Gastrocnemius medialis (tissue), 4 donors: ENCODE measurements around the gene CPZ. TPM values are rescaled to one million over a fixed set of nuclear protein-coding genes. Genes with fewer than 3 reads are reported as not detected.

Experiments
- ATAC-seq, 2 donors: fragments of 150-250 bp; one replicate each; pipeline ENCODE4 v1.9.1; 2016
- DNase-seq, 2 donors: peaks; one replicate each; pipeline ENCODE4 v3.0.0-alpha.2; 2019
- H3K27ac ChIP-seq, 4 donors: fragments of 200-600 bp; sonication (generic); 1 replicate in 1 of 4; 2 replicates in 3 of 4; pipeline ENCODE4 v1.5.1; 2016 to 2018; ENCODE audit warnings: mild to moderate bottlenecking in 2 of 4, moderate library complexity in 1 of 4
- H3K27me3 ChIP-seq, 3 donors: fragments of 200-600 bp; sonication (generic) in 2 of 3; 1 replicate in 1 of 3; 2 replicates in 2 of 3; pipeline versions ENCODE4 v1.5.1 to v1.6.0; 2016 to 2019; ENCODE audit warnings: mild to moderate bottlenecking in 1 of 3, moderate library complexity in 1 of 3
- H3K36me3 ChIP-seq, 2 donors: fragments of 200-600 bp; sonication (generic) in 1 of 2; one replicate each; pipeline ENCODE4 v1.5.1; 2017 to 2018
- H3K4me1 ChIP-seq, 2 donors: fragments of 200-600 bp; sonication (generic) in 1 of 2; one replicate each; pipeline ENCODE4 v1.5.1; 2016 to 2017; ENCODE audit warnings: mild to moderate bottlenecking in 2 of 2
- H3K4me3 ChIP-seq, 4 donors: fragments of 200-600 bp; sonication (generic) in 3 of 4; 1 replicate in 1 of 4; 2 replicates in 3 of 4; pipeline ENCODE4 v1.5.1; 2016 to 2019; ENCODE audit warnings: mild to moderate bottlenecking in 2 of 4
- H3K9me3 ChIP-seq, 3 donors: fragments of 200-600 bp; sonication (generic) in 2 of 3; 1 replicate in 1 of 3; 2 replicates in 2 of 3; pipeline ENCODE4 v1.5.1; 2016 to 2019
- CTCF ChIP-seq, 5 experiments: fragments of 450-650 bp in 3 of 5; fragments of 200-600 bp in 2 of 5; sonication (generic) in 2 of 5; IDR thresholded peaks in 4 of 5; conservative IDR thresholded peaks in 1 of 5; 1 replicate in 4 of 5; 2 replicates in 1 of 5; pipeline ENCODE4 v1.5.1; 2016 to 2019; ENCODE audit warnings: antibody characterized with exemption in 5 of 5, mild to moderate bottlenecking in 3 of 5, moderate library complexity in 3 of 5
- POLR2A ChIP-seq, 2 donors: fragments of 450-650 bp; IDR thresholded peaks; one replicate each; pipeline ENCODE4 v1.6.1; 2017; ENCODE audit warnings: antibody characterized with exemption in 2 of 2, mild to moderate bottlenecking in 2 of 2, moderate library complexity in 2 of 2
- in situ Hi-C, 4 donors: fragments of 200-750 bp; cut with MboI; loops; one replicate each; pipeline versions ENCODE4 v1.15.0 to v1.8.0; 2017; ENCODE audit warnings: low sequenced_read_pairs in 4 of 4
- intact Hi-C: fragments of 100-400 bp; cut with DNase I; formaldehyde crosslinking; loops from one replicate; pipeline ENCODE4 v1.15.1; 2023; ENCODE audit warnings: low total_unique reads
- total RNA-seq, 4 donors: library from RNA; depleted of rRNA; stranded (reverse); fragments of >200 nt; gene quantifications; one replicate each; pipeline versions ENCODE4 v1.1.0 to v1.2.3, GENCODE V29; 2016

CPZ gene
- total RNA-seq, 4 donors from 2014 or later, result not detected

- intact Hi-C loops, result no loop called here
- H3K4me1 ChIP-seq, result no peaks in the 10 kb centered on the region
- no peak overlapping the region for H3K27ac ChIP-seq
- ATAC-seq, result no peak
- peaks cover 0 to 5% (median 0%) of the 10 kb centered on the region in 3 donors for H3K27me3 ChIP-seq
- H3K36me3 ChIP-seq, result no peaks in the 10 kb centered on the region
- no peak overlapping the region for H3K4me3 ChIP-seq
- TF ChIP-seq CTCF (IDR thresholded peaks at IDR 0.05 in 4 of 5, conservative IDR thresholded peaks at IDR 0.05 in 1 of 5) (no peak), POLR2A (IDR thresholded peaks at IDR 0.05) (no peak)
- no peaks in the 10 kb centered on the region for H3K9me3 ChIP-seq
- in situ Hi-C loops, result no loop called here
- no peak for DNase-seq
Observed at GRCh38 chr4:8612646-8613045, 20.1 kb downstream of the CPZ start.

GRCh38 chr4:8613421-8614364 lies 21.1 kb downstream of the CPZ start:
- no peak overlapping the region for H3K4me3 ChIP-seq
- no peaks in the 10 kb centered on the region for H3K36me3 ChIP-seq
- H3K9me3 ChIP-seq, result no peaks in the 10 kb centered on the region
- intact Hi-C loops, result no loop called here
- no peak for ATAC-seq
- no peak overlapping the region for H3K27ac ChIP-seq
- DNase-seq, result no peak
- in situ Hi-C loops, result no loop called here
- TF ChIP-seq CTCF (IDR thresholded peaks at IDR 0.05 in 4 of 5, conservative IDR thresholded peaks at IDR 0.05 in 1 of 5), result no peak
- TF ChIP-seq POLR2A (IDR thresholded peaks at IDR 0.05), result no peak
- no peaks in the 10 kb centered on the region for H3K4me1 ChIP-seq
- H3K27me3 ChIP-seq, result peaks cover 0 to 5% (median 0%) of the 10 kb centered on the region in 3 donors

GRCh38 chr4:8614365-8615193 lies 22.0 kb downstream of the CPZ start:
- ATAC-seq (no peak), DNase-seq (no peak)
- no peak overlapping the region for H3K4me3 ChIP-seq
- H3K9me3 ChIP-seq, result no peaks in the 10 kb centered on the region
- intact Hi-C loops (no loop called here), in situ Hi-C loops (no loop called here)
- H3K4me1 ChIP-seq, result no peaks in the 10 kb centered on the region
- H3K27me3 ChIP-seq, result peaks cover 0 to 5% (median 0%) of the 10 kb centered on the region in 3 donors
- TF ChIP-seq POLR2A (IDR thresholded peaks at IDR 0.05) (no peak), CTCF (IDR thresholded peaks at IDR 0.05 in 4 of 5, conservative IDR thresholded peaks at IDR 0.05 in 1 of 5) (no peak)
- H3K27ac ChIP-seq, result no peak overlapping the region
- no peaks in the 10 kb centered on the region for H3K36me3 ChIP-seq

GRCh38 chr4:8615366-8615765 lies 22.8 kb downstream of the CPZ start:
- Histone ChIP-seq H3K27ac (no peak overlapping the region), H3K4me1 (no peaks in the 10 kb centered on the region), H3K27me3 (peaks cover 0 to 5% (median 0%) of the 10 kb centered on the region in 3 donors), H3K4me3 (no peak overlapping the region), H3K9me3 (no peaks in the 10 kb centered on the region), H3K36me3 (no peaks in the 10 kb centered on the region)
- intact Hi-C loops (no loop called here), in situ Hi-C loops (no loop called here)
- no peak for DNase-seq
- TF ChIP-seq CTCF (IDR thresholded peaks at IDR 0.05 in 4 of 5, conservative IDR thresholded peaks at IDR 0.05 in 1 of 5), result no peak
- no peak for TF ChIP-seq POLR2A (IDR thresholded peaks at IDR 0.05)
- ATAC-seq, result no peak
